GM12892 (cell line): ENCODE results near the gene ADD3.

Source experiments
- POLR2A ChIP-seq: IDR thresholded peaks from 2 replicates; pipeline ENCODE4 v1.6.1; 2011; ENCODE audit warnings: low read depth, low read length, control low read depth
- POLR2AphosphoS5 ChIP-seq: IDR thresholded peaks from 2 replicates; pipeline ENCODE4 v1.6.1; 2011; ENCODE audit warnings: low read depth, low read length, control low read depth

DNA sequence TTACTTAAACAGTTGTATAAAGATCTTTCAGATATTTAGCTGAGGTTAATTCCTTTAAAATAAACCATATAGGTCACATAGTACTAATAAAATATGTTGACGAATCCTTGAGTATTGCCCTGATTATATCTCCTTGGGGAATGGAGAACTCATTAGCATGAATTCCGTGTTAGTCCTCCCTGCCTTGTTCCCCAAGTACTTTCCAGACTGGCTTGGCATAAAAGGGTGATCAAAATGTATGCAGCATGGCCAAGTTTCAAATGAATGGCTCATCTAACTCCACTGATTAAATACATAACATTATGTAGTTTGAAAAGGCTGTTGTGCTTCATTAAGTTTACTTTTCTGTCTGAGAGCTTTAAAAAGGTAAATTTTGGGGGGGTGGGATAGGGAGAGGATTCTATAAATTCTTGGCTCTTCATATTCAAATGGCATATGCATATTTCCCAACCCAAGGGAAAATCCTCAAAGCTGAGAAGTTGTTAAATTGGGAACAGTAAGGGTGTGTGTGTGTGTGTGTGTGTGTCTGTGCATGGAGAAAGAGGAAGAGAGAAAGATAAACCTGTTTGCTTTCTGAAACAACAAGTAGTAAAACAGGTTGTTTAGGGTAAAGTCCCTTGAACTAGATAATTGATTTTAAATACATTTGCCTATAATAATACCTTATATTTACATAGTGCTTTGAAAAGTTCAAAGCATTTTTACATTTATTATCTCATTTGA lies 4.8 kb upstream of the ADD3 start:
- TF ChIP-seq POLR2AphosphoS5 (no peak), POLR2A (no peak)
